Measurements from ENCODE around the gene RASGRP4. TPM values are rescaled to one million over a fixed set of nuclear protein-coding genes. Genes with fewer than 3 reads are reported as not detected.

Gene RASGRP4
- total RNA-seq, 1 donor from 2014 or later, result 8.1 TPM

GRCh38 chr19:38384209-38385027 lies 41.6 kb downstream of the RASGRP4 start:
- DNase-seq (ENCODE audit: low spot score), result peak; percentile 60
- peaks cover 24% of the 10 kb centered on the region for H3K36me3 Mint-ChIP-seq (ENCODE audit: low read depth, unreplicated experiment)
- H3K4me3 Mint-ChIP-seq (ENCODE audit: unreplicated experiment), result no peak overlapping the region
- no peaks in the 10 kb centered on the region for H3K9me3 Mint-ChIP-seq (ENCODE audit: unreplicated experiment)
- no peak overlapping the region for H3K27ac Mint-ChIP-seq (ENCODE audit: unreplicated experiment)
- peaks cover 8% of the 10 kb centered on the region for H3K4me1 Mint-ChIP-seq (ENCODE audit: unreplicated experiment)
- no peak for TF ChIP-seq CTCF (IDR thresholded peaks at IDR 0.05; ENCODE audit: unreplicated experiment)
- H3K27me3 Mint-ChIP-seq (ENCODE audit: unreplicated experiment), result peaks cover 16% of the 10 kb centered on the region

GRCh38 chr19:38383743-38384142 lies 42.3 kb downstream of the RASGRP4 start:
- Mint-ChIP-seq H3K27ac (ENCODE audit: unreplicated experiment) (no peak overlapping the region), H3K36me3 (ENCODE audit: low read depth, unreplicated experiment) (peaks cover 26% of the 10 kb centered on the region), H3K9me3 (ENCODE audit: unreplicated experiment) (no peaks in the 10 kb centered on the region), H3K4me1 (ENCODE audit: unreplicated experiment) (peaks cover 7% of the 10 kb centered on the region), H3K4me3 (ENCODE audit: unreplicated experiment) (no peak overlapping the region), H3K27me3 (ENCODE audit: unreplicated experiment) (peaks cover 16% of the 10 kb centered on the region)
- no peak for TF ChIP-seq CTCF (IDR thresholded peaks at IDR 0.05; ENCODE audit: unreplicated experiment)
- DNase-seq (ENCODE audit: low spot score), result no peak

GRCh38 chr19:38383184-38383583 lies 42.8 kb downstream of the RASGRP4 start:
- H3K4me1 Mint-ChIP-seq (ENCODE audit: unreplicated experiment), result peaks cover 7% of the 10 kb centered on the region
- no peak overlapping the region for H3K4me3 Mint-ChIP-seq (ENCODE audit: unreplicated experiment)
- no peak for DNase-seq (ENCODE audit: low spot score)
- H3K36me3 Mint-ChIP-seq (ENCODE audit: low read depth, unreplicated experiment), result peaks cover 26% of the 10 kb centered on the region
- H3K9me3 Mint-ChIP-seq (ENCODE audit: unreplicated experiment), result no peaks in the 10 kb centered on the region
- H3K27ac Mint-ChIP-seq (ENCODE audit: unreplicated experiment), result no peak overlapping the region
- no peak for TF ChIP-seq CTCF (IDR thresholded peaks at IDR 0.05; ENCODE audit: unreplicated experiment)
- H3K27me3 Mint-ChIP-seq (ENCODE audit: unreplicated experiment), result peaks cover 15% of the 10 kb centered on the region

GRCh38 chr19:38381138-38381537 lies 44.9 kb downstream of the RASGRP4 start:
- Mint-ChIP-seq H3K4me1 (ENCODE audit: unreplicated experiment) (peaks cover 6% of the 10 kb centered on the region), H3K4me3 (ENCODE audit: unreplicated experiment) (no peak overlapping the region), H3K9me3 (ENCODE audit: unreplicated experiment) (no peaks in the 10 kb centered on the region), H3K27me3 (ENCODE audit: unreplicated experiment) (peaks cover 6% of the 10 kb centered on the region), H3K36me3 (ENCODE audit: low read depth, unreplicated experiment) (peaks cover 26% of the 10 kb centered on the region), H3K27ac (ENCODE audit: unreplicated experiment) (no peak overlapping the region)
- TF ChIP-seq CTCF (IDR thresholded peaks at IDR 0.05; ENCODE audit: unreplicated experiment), result no peak
- no peak for DNase-seq (ENCODE audit: low spot score)

- Mint-ChIP-seq H3K4me3 (ENCODE audit: unreplicated experiment) (no peak overlapping the region), H3K4me1 (ENCODE audit: unreplicated experiment) (peaks cover 22% of the 10 kb centered on the region), H3K27ac (ENCODE audit: unreplicated experiment) (no peak overlapping the region), H3K9me3 (ENCODE audit: unreplicated experiment) (no peaks in the 10 kb centered on the region), H3K27me3 (ENCODE audit: unreplicated experiment) (peaks cover 6% of the 10 kb centered on the region), H3K36me3 (ENCODE audit: low read depth, unreplicated experiment) (peaks cover 26% of the 10 kb centered on the region)
- TF ChIP-seq CTCF (IDR thresholded peaks at IDR 0.05; ENCODE audit: unreplicated experiment), result no peak
- no peak for DNase-seq (ENCODE audit: low spot score)
These were observed 47.2 kb downstream of the RASGRP4 start for GRCh38 chr19:38378866-38379265.
